Prostate gland (tissue), 2 donors: Measurements from ENCODE around the gene ACTN1. TPM values are rescaled to one million over a fixed set of nuclear protein-coding genes. Genes with fewer than 3 reads are reported as not detected.

Source experiments
- DNase-seq: peaks from one replicate; pipeline ENCODE4 v3.0.0-alpha.2; 2019; ENCODE audit warnings: low spot score
- H3K27ac ChIP-seq, 2 donors: fragments of 200-600 bp; sonication (generic); 2 replicates each; pipeline ENCODE4 v1.5.1; 2017 to 2019
- H3K27me3 ChIP-seq: fragments of 200-600 bp; sonication (generic); replicated peaks from 2 replicates; pipeline ENCODE4 v1.5.1; 2019; ENCODE audit not compliant: insufficient read depth
- H3K36me3 ChIP-seq, 2 donors: fragments of 200-600 bp; sonication (generic); 1 replicate in 1 of 2; 2 replicates in 1 of 2; pipeline versions ENCODE4 v1.5.1 to v1.8.1; 2017 to 2019
- H3K4me1 ChIP-seq: fragments of 200-600 bp; sonication (generic); replicated peaks from 2 replicates; pipeline ENCODE4 v1.5.1; 2019
- H3K4me3 ChIP-seq, 2 donors: fragments of 200-600 bp; sonication (generic); 2 replicates each; pipeline ENCODE4 v1.5.1; 2017 to 2019
- H3K9me3 ChIP-seq: fragments of 200-600 bp; sonication (generic); 2 replicates; pipeline ENCODE4 v1.5.1; 2017
- CTCF ChIP-seq, 4 experiments: fragments of 200-600 bp in 2 of 4; fragments of 450-650 bp in 2 of 4; sonication (generic) in 2 of 4; IDR thresholded peaks; 1 replicate in 3 of 4; 2 replicates in 1 of 4; pipeline ENCODE4 v1.5.1; 2016 to 2019; ENCODE audit warnings: antibody characterized with exemption in 4 of 4, mild to moderate bottlenecking in 2 of 4, moderate library complexity in 2 of 4
- POLR2A ChIP-seq: fragments of 450-650 bp; IDR thresholded peaks from one replicate; pipeline ENCODE4 v1.6.1; 2016; ENCODE audit warnings: antibody characterized with exemption, mild to moderate bottlenecking
- POLR2AphosphoS5 ChIP-seq: sonication (generic); formaldehyde crosslinking; IDR thresholded peaks from one replicate; pipeline ENCODE4 v1.6.1; 2017; ENCODE audit warnings: antibody characterized with exemption
- WGBS: methylation state at CpG from one replicate; pipeline ENCODE4 v1.1.5; 2018; 5-methylcytosine and 5-hydroxymethylcytosine counted together
- intact Hi-C: fragments of 100-400 bp; cut with DNase I; formaldehyde crosslinking; loops from one replicate; pipeline ENCODE4 v1.14.2; 2022
- total RNA-seq, 2 donors: library from RNA; depleted of rRNA; stranded (reverse); fragments of >200 nt; gene quantifications; one replicate each; pipeline ENCODE4 v1.1.0, GENCODE V29; 2016

ACTN1 gene
- total RNA-seq, 2 donors from 2014 or later = 197 to 240 TPM

- no peak overlapping the region for H3K4me3 ChIP-seq
- H3K36me3 ChIP-seq = no peaks in the 10 kb centered on the region
- H3K27ac ChIP-seq = peak overlapping the region in 1 of 2 donors; percentile 50
- H3K9me3 ChIP-seq = no peaks in the 10 kb centered on the region
- H3K27me3 ChIP-seq = no peaks in the 10 kb centered on the region
- no peak for DNase-seq
- intact Hi-C loops = no loop called here
- TF ChIP-seq POLR2AphosphoS5 (no peak), CTCF (IDR thresholded peaks at IDR 0.05) (no peak), POLR2A (no peak)
- 84% methylated on average over 9 of the region's 9 CpGs for WGBS
- no peaks in the 10 kb centered on the region for H3K4me1 ChIP-seq
These were observed 58.1 kb downstream of the ACTN1 start for GRCh38 chr14:68921049-68921448.

DNA sequence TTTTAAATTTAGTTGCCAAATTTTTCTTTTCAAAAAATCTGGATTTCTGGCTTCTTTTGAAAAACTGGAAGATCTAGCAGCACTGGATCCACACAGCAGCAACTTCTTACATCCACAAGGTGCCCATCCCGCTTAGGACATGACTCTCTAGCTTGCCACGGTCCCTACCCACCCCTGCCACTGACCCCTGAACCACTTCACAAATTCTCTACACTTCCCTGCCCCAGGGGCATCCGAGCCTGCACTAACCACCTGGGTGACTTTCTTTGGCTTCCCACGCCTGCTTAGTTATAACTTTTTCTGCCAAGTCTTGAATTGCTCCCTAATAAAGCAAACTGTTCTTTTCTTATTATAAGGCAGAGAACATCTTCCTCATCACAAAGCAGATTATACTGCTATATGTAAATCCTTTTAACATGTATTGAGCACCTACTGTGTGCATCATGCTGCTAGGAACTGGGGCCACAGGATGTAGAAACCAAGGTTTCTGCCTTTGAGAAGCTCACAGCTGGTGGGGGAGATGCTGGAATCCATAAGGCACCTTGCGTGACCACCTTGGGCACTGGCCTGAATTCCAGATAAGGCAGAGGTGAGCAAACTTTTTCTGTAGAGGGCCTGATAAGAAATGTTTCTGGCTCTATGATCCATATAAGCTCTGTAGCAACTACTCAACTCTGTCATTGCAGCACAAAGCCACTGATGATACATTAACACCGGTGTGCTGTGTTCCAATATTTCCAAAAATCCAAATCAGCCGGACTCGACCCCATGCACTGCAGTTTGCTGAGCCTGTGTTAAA, 59.8 kb downstream of the ACTN1 start:
- intact Hi-C loops = no loop called here
- Histone ChIP-seq H3K27me3 (no peaks in the 10 kb centered on the region), H3K4me1 (no peaks in the 10 kb centered on the region), H3K36me3 (no peaks in the 10 kb centered on the region), H3K27ac (peak overlapping the region; percentile 14 to 31), H3K9me3 (no peaks in the 10 kb centered on the region), H3K4me3 (no peak overlapping the region)
- 76% methylated on average over 8 of the region's 8 CpGs for WGBS
- no peak for DNase-seq
- TF ChIP-seq POLR2A (no peak), CTCF (IDR thresholded peaks at IDR 0.05) (no peak), POLR2AphosphoS5 (no peak)

DNA sequence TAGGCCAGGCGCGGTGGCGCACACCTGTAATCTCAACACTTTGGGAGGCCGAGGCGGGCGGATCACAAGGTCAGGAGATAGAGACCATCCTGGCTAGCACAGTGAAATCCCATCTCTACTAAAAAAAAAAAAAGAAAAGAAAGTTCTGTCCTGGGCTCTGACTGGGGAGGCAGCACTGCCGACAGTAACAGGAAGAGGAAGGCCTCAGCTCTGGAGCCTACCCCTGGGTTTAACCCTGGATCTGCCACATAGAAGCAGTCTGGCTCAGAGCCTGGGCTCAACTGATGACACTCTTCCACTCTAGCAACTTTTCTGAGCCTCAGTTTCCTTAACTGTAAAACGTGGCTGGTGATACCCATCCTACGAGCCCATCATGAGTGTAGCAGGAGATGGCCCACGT, 60.5 kb downstream of the ACTN1 start:
- Histone ChIP-seq H3K4me3 (no peak overlapping the region), H3K36me3 (no peaks in the 10 kb centered on the region), H3K4me1 (no peaks in the 10 kb centered on the region), H3K9me3 (no peaks in the 10 kb centered on the region), H3K27ac (peak overlapping the region in 1 of 2 donors; percentile 31), H3K27me3 (no peaks in the 10 kb centered on the region)
- DNase-seq = no peak
- intact Hi-C loops = no loop called here
- TF ChIP-seq POLR2AphosphoS5 = no peak
- 89% methylated on average over 10 of the region's 10 CpGs for WGBS

DNA sequence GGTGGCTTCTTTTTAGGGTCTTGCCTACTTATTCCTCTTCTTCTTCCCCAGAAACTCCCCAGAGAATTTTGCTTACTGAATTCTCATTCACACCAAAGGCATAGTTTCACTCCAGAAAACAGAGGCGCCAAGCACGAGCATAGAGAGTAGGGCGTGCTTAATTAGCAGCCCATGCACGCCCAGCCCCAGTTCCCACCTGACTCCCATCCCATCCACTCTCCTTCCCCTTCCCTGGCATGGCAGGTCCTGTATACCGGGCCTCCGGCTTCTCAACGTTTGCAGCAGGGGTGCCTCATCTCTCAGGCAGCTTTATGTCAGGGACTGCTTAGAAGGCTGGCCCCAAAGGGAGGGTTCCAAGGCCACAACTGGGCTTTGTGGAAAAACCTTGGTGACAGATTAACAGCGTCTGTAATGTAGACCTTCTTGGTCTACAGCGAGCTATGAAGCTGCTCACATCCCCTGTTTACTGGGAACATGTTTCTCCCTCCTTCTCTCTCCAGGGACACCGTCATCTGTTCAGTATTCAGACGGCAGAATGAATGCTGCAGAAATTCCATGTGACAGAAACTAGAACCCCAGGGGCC, 62.7 kb downstream of the ACTN1 start:
- Histone ChIP-seq H3K27me3 (no peaks in the 10 kb centered on the region), H3K36me3 (no peaks in the 10 kb centered on the region), H3K4me1 (no peaks in the 10 kb centered on the region), H3K4me3 (no peak overlapping the region), H3K27ac (peak overlapping the region; percentile 35), H3K9me3 (no peaks in the 10 kb centered on the region)
- intact Hi-C loops = no loop called here
- WGBS = 66% methylated on average over 11 of the region's 11 CpGs
- no peak for DNase-seq
- TF ChIP-seq POLR2AphosphoS5 = no peak
- TF ChIP-seq CTCF (IDR thresholded peaks at IDR 0.05) = no peak
- no peak for TF ChIP-seq POLR2A

DNA sequence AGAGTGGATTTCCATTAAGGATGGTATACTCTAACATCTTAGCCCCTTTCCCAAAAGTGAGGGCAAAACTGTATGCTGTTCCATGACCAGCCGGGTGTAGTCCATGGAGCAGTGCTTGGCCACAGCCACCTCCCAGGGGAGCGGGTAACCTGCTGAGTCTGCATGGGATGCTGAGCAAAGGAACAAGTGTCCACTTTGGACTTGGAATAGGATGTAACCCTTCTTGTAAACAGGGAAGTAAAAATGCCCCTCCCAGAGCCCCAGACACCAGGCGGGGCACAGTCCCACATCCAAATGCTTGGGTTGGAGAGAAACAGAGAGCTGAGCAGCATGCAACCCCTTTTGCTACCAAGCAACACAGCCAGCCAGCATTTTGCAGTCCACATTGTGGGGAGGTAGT, 65.6 kb downstream of the ACTN1 start:
- Histone ChIP-seq H3K27ac (peak overlapping the region in 1 of 2 donors; percentile 33), H3K4me1 (no peaks in the 10 kb centered on the region), H3K36me3 (no peaks in the 10 kb centered on the region), H3K27me3 (no peaks in the 10 kb centered on the region), H3K9me3 (no peaks in the 10 kb centered on the region), H3K4me3 (no peak overlapping the region)
- no peak for DNase-seq
- intact Hi-C loops = loop anchor here (5.0 kb wide), 2 partner anchors 64 to 179 kb away; partner anchors contain the start of gene ACTN1
- TF ChIP-seq POLR2AphosphoS5 = no peak
- no peak for TF ChIP-seq CTCF (IDR thresholded peaks at IDR 0.05)
- WGBS = 69% methylated on average over 3 of the region's 3 CpGs
